Tibial artery (tissue), 4 donors: Measurements from ENCODE around the gene BANK1.

Experiments
- DNase-seq, 2 donors: peaks; one replicate each; pipeline ENCODE4 v3.0.0-alpha.2; 2019
- H3K27ac ChIP-seq, 2 donors: fragments of 200-600 bp; sonication (generic) in 1 of 2; 1 replicate in 1 of 2; 2 replicates in 1 of 2; pipeline ENCODE4 v1.5.1; 2018 to 2019; ENCODE audit warnings: mild to moderate bottlenecking in 1 of 2
- H3K27me3 ChIP-seq, 2 donors: fragments of 200-600 bp; sonication (generic) in 1 of 2; one replicate each; pipeline versions ENCODE4 v1.5.1 to v1.6.0; 2016 to 2019
- H3K36me3 ChIP-seq, 3 donors: fragments of 200-600 bp; sonication (generic) in 2 of 3; one replicate each; pipeline ENCODE4 v1.5.1; 2016 to 2019; ENCODE audit warnings: mild to moderate bottlenecking in 2 of 3
- H3K4me1 ChIP-seq, 4 donors: fragments of 200-600 bp; sonication (generic) in 2 of 4; 1 replicate in 3 of 4; 2 replicates in 1 of 4; pipeline ENCODE4 v1.5.1; 2016 to 2019
- H3K4me3 ChIP-seq, 2 donors: fragments of 200-600 bp; sonication (generic) in 1 of 2; 1 replicate in 1 of 2; 2 replicates in 1 of 2; pipeline ENCODE4 v1.5.1; 2018 to 2019; ENCODE audit warnings: mild to moderate bottlenecking in 2 of 2
- H3K9me3 ChIP-seq, 3 donors: fragments of 200-600 bp; sonication (generic) in 1 of 3; one replicate each; pipeline ENCODE4 v1.5.1; 2016 to 2019
- CTCF ChIP-seq, 2 experiments: fragments of 200-600 bp in 1 of 2; fragments of 450-650 bp in 1 of 2; IDR thresholded peaks; one replicate each; pipeline ENCODE4 v1.5.1; 2017 to 2019; ENCODE audit warnings: antibody characterized with exemption in 2 of 2, mild to moderate bottlenecking in 1 of 2, moderate library complexity in 1 of 2
- intact Hi-C: fragments of 100-400 bp; cut with DNase I; formaldehyde crosslinking; loops from one replicate; pipeline ENCODE4 v1.15.0; 2023; ENCODE audit warnings: low total_unique reads

Gene BANK1

GRCh38 chr4:101813604-101814003 is 23.1 kb downstream of the BANK1 start:
- no peaks in the 10 kb centered on the region for H3K4me1 ChIP-seq
- no peak for DNase-seq
- H3K27ac ChIP-seq, result no peak overlapping the region
- H3K27me3 ChIP-seq, result no peaks in the 10 kb centered on the region
- no peak for TF ChIP-seq CTCF (IDR thresholded peaks at IDR 0.05)
- H3K4me3 ChIP-seq, result no peak overlapping the region
- intact Hi-C loops, result no loop called here
- no peaks in the 10 kb centered on the region for H3K9me3 ChIP-seq
- H3K36me3 ChIP-seq, result no peaks in the 10 kb centered on the region

- TF ChIP-seq CTCF (IDR thresholded peaks at IDR 0.05), result no peak
- Histone ChIP-seq H3K27ac (no peak overlapping the region), H3K27me3 (no peaks in the 10 kb centered on the region), H3K4me1 (no peaks in the 10 kb centered on the region), H3K9me3 (no peaks in the 10 kb centered on the region), H3K36me3 (no peaks in the 10 kb centered on the region), H3K4me3 (no peak overlapping the region)
- intact Hi-C loops, result no loop called here
- DNase-seq, result no peak
Measured at GRCh38 chr4:101818362-101818761, 27.8 kb downstream of the BANK1 start.

- no peaks in the 10 kb centered on the region for H3K36me3 ChIP-seq
- no peaks in the 10 kb centered on the region for H3K9me3 ChIP-seq
- TF ChIP-seq CTCF (IDR thresholded peaks at IDR 0.05), result no peak
- H3K4me3 ChIP-seq, result no peak overlapping the region
- intact Hi-C loops, result loop anchor here (2.0 kb wide), 1 partner anchor 69 kb away; no protein-coding TSS in a partner anchor
- H3K27me3 ChIP-seq, result no peaks in the 10 kb centered on the region
- H3K27ac ChIP-seq, result no peak overlapping the region
- H3K4me1 ChIP-seq, result no peaks in the 10 kb centered on the region
- DNase-seq, result no peak
Measured at GRCh38 chr4:101823864-101824263, 33.3 kb downstream of the BANK1 start.

- Histone ChIP-seq H3K27ac (no peak overlapping the region), H3K36me3 (no peaks in the 10 kb centered on the region), H3K9me3 (no peaks in the 10 kb centered on the region), H3K27me3 (no peaks in the 10 kb centered on the region), H3K4me1 (no peaks in the 10 kb centered on the region), H3K4me3 (no peak overlapping the region)
- intact Hi-C loops, result no loop called here
- no peak for TF ChIP-seq CTCF (IDR thresholded peaks at IDR 0.05)
- DNase-seq, result no peak
Measured at GRCh38 chr4:101824500-101824899, 34.0 kb downstream of the BANK1 start.

GRCh38 chr4:101825953-101826352 is 35.4 kb downstream of the BANK1 start:
- TF ChIP-seq CTCF (IDR thresholded peaks at IDR 0.05), result no peak
- intact Hi-C loops, result no loop called here
- Histone ChIP-seq H3K27me3 (no peaks in the 10 kb centered on the region), H3K4me1 (no peaks in the 10 kb centered on the region), H3K9me3 (no peaks in the 10 kb centered on the region), H3K4me3 (no peak overlapping the region), H3K36me3 (no peaks in the 10 kb centered on the region), H3K27ac (no peak overlapping the region)
- no peak for DNase-seq

- intact Hi-C loops, result no loop called here
- Histone ChIP-seq H3K9me3 (no peaks in the 10 kb centered on the region), H3K36me3 (no peaks in the 10 kb centered on the region), H3K4me1 (no peaks in the 10 kb centered on the region), H3K27ac (no peak overlapping the region), H3K4me3 (no peak overlapping the region), H3K27me3 (no peaks in the 10 kb centered on the region)
- no peak for TF ChIP-seq CTCF (IDR thresholded peaks at IDR 0.05)
- DNase-seq, result no peak
Measured at GRCh38 chr4:101831816-101832215, 41.3 kb downstream of the BANK1 start.
